HepG2 (cell line): ENCODE data around the gene TEX22. TPM values are rescaled to one million over a fixed set of nuclear protein-coding genes. Genes with fewer than 3 reads are reported as not detected.

ENCODE experiments used
- ISX ChIP-seq: sonication (generic); formaldehyde crosslinking; conservative IDR thresholded peaks from 2 replicates; pipeline ENCODE4 v1.5.0; 2020; ENCODE audit warnings: missing genetic modification reagents
- KMT2A ChIP-seq: sonication (generic); formaldehyde crosslinking; IDR thresholded peaks from 2 replicates; pipeline ENCODE4 v1.4.0; 2020; ENCODE audit warnings: missing genetic modification reagents
- MAFG ChIP-seq: sonication (generic); formaldehyde crosslinking; IDR thresholded peaks from 2 replicates; pipeline ENCODE4 v1.5.1; 2020; ENCODE audit warnings: mild to moderate bottlenecking, missing genetic modification reagents
- MAFK ChIP-seq, 2 experiments: IDR thresholded peaks in 1 of 2; conservative IDR thresholded peaks in 1 of 2; 2 replicates each; pipeline ENCODE4 v1.6.1; 2011; ENCODE audit warnings: improper control_type of control experiment in 2 of 2, low read length in 2 of 2
- MED1 ChIP-seq: sonication (generic); formaldehyde crosslinking; IDR thresholded peaks from 2 replicates; pipeline ENCODE4 v1.4.0; 2020; ENCODE audit warnings: missing genetic modification reagents
- POGZ ChIP-seq: sonication (generic); formaldehyde crosslinking; IDR thresholded peaks from 2 replicates; pipeline ENCODE4 v1.4.0; 2020; ENCODE audit warnings: mild to moderate bottlenecking, missing genetic modification reagents
- RFX5 ChIP-seq: IDR thresholded peaks from 2 replicates; pipeline ENCODE4 v1.6.1; 2011; ENCODE audit warnings: low read depth, low read length, improper control_type of control experiment
- TRIM22 ChIP-seq: fragments of 450-650 bp; IDR thresholded peaks from 2 replicates; pipeline ENCODE4 v1.6.1; 2017
- U2AF1 ChIP-seq: fragments of 200-400 bp; formaldehyde crosslinking; optimal IDR thresholded peaks from 2 replicates; pipeline ENCODE3; 2017; ENCODE audit warnings: mild to moderate bottlenecking, low read depth, low read length
- YEATS2 ChIP-seq: sonication (generic); formaldehyde crosslinking; IDR thresholded peaks from 2 replicates; pipeline ENCODE4 v1.4.0; 2020; ENCODE audit warnings: missing genetic modification reagents, borderline replicate concordance
- ZBTB38 ChIP-seq: sonication (generic); formaldehyde crosslinking; IDR thresholded peaks from 2 replicates; pipeline ENCODE4 v1.5.1; 2020; ENCODE audit warnings: mild to moderate bottlenecking, missing genetic modification reagents
- ZIK1 ChIP-seq: sonication (generic); formaldehyde crosslinking; IDR thresholded peaks from 2 replicates; pipeline ENCODE4 v1.5.0; 2020; ENCODE audit warnings: mild to moderate bottlenecking, low read depth, missing genetic modification reagents, borderline replicate concordance
- ZNF138 ChIP-seq: sonication (generic); formaldehyde crosslinking; IDR thresholded peaks from 2 replicates; pipeline ENCODE4 v1.5.0; 2020; ENCODE audit warnings: mild to moderate bottlenecking, low read depth, missing genetic modification reagents
- ZNF24 ChIP-seq: fragments of 450-650 bp; IDR thresholded peaks from 2 replicates; pipeline ENCODE4 v1.6.1; 2017; ENCODE audit warnings: antibody characterized with exemption, mild to moderate bottlenecking
- ZNF253 ChIP-seq: sonication (generic); formaldehyde crosslinking; IDR thresholded peaks from 2 replicates; pipeline ENCODE4 v1.8.0; 2022; ENCODE audit warnings: mild to moderate bottlenecking, missing genetic modification reagents, borderline replicate concordance
- ZNF280B ChIP-seq: sonication (generic); formaldehyde crosslinking; IDR thresholded peaks from 2 replicates; pipeline ENCODE4 v1.5.0; 2020; ENCODE audit warnings: missing genetic modification reagents, mild to moderate bottlenecking, borderline replicate concordance
- ZNF616 ChIP-seq: sonication (generic); formaldehyde crosslinking; IDR thresholded peaks from 2 replicates; pipeline ENCODE4 v1.5.0; 2020; ENCODE audit warnings: low read depth, mild to moderate bottlenecking, missing genetic modification reagents
- ZNF850 ChIP-seq: sonication (generic); formaldehyde crosslinking; conservative IDR thresholded peaks from 2 replicates; pipeline ENCODE4 v1.9.0; 2021; ENCODE audit warnings: mild to moderate bottlenecking, missing genetic modification reagents
- polyA plus RNA-seq, 8 experiments: library from polyadenylated mRNA; depleted of rRNA in 3 of 8; stranded (reverse) in 7 of 8; unstranded in 1 of 8; fragments of >200 nt; fragmentation: Illumina TruSeq in 4 of 8; extraction: Trizol in 4 of 8; gene quantifications; 2 replicates each; pipeline versions ENCODE4 v1.2.1 to v1.2.3, GENCODE V29; 2011 to 2016; ENCODE audit warnings: low read depth in 4 of 8, missing spikeins in 1 of 8, mixed read lengths in 1 of 8; ENCODE audit not compliant: insufficient read depth in 1 of 8
- total RNA-seq, 5 experiments: library from RNA; depleted of rRNA; stranded (reverse); fragments of >200 nt; fragmentation: Illumina TruSeq; extraction: Trizol; gene quantifications; 2 replicates each; pipeline ENCODE4 v1.2.3, GENCODE V29; 2016; ENCODE audit warnings: low read depth in 1 of 5
- TF ChIP-seq, protein P1 (sequence below): sonication (generic); formaldehyde crosslinking; IDR thresholded peaks from 2 replicates; pipeline ENCODE4; 2020; ENCODE audit warnings: missing genetic modification reagents, mild to moderate bottlenecking, borderline replicate concordance
- TF ChIP-seq, protein P2 (sequence below): sonication (generic); formaldehyde crosslinking; conservative IDR thresholded peaks from 2 replicates; pipeline ENCODE4 v1.4.0; 2020; ENCODE audit warnings: missing genetic modification reagents
- TF ChIP-seq, protein P3 (sequence below): sonication (generic); formaldehyde crosslinking; IDR thresholded peaks from 2 replicates; pipeline ENCODE4 v1.5.1; 2020; ENCODE audit warnings: missing genetic modification reagents, mild to moderate bottlenecking, borderline replicate concordance

TEX22 gene
- total and polyA plus RNA-seq, 2 of the 13 experiments (the other 11 are each of a cell fraction or from before 2014, with no cell fraction given): 0.07 to 0.27 TPM

DNA sequence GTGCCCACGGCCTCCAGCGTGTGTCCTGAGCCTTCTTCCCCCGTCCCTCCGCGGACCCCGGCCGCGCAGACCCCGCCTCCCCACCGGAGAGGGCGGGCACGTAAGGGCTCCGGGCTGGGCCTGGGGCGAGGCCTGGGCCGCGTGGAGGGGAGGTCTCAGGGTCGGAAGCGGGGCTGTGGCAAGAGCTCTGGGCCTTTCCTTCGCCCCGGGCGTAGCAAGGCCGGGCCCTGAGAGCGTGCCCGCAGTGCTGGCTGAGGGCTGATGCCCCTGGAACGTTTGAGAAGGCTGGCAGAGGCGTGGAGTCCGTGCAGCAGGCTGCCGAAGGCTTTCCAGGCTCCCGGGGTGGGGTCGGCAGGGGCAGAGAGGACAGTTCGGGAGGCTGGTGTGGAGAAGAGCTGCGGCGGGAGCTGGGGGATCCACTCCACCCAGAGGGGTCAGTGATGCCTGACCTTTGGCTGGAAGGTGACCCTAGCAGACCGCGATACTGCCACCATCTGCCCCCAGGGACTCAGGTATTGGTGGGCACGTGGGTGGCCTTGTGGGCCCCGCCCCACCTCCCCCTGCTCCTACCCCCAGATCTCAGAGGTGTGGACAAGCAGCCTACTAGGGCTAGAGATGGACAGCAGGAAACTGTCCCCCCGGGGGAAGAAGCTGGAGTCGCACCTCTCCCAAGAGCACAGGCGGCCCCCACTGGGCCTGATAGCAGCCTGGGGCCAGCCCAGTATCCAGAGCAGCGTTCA is 558 bp downstream of the TEX22 start (continued):
- TF ChIP-seq MAFK (conservative IDR thresholded peaks at IDR 0.05 in 1 of 2, IDR thresholded peaks at IDR 0.05 in 1 of 2; ENCODE audit: low read length in 2 of 2) (no peak), MAFG (0 out of 2 replicates have a peak, but pooled peaks have one; percentile 33), ISX (CRISPR knock-in tag) (no peak), KMT2A (CRISPR knock-in tag) (peak; percentile 5; the same call in 1 of the 2 replicates), U2AF1 (no peak), ZNF24 (no peak), ZNF280B (CRISPR knock-in tag) (no peak), POGZ (CRISPR knock-in tag) (0 out of 2 replicates have a peak, but pooled peaks have one; percentile 46), YEATS2 (CRISPR knock-in tag) (peak; percentile 80), RFX5 (no peak), ZNF616 (CRISPR knock-in tag) (peak; percentile 77), ZIK1 (CRISPR knock-in tag) (peak; percentile 37; the same call in 1 of the 2 replicates), ZNF850 (CRISPR knock-in tag) (0 out of 2 replicates have a peak, but pooled peaks have one; percentile 63), MED1 (CRISPR knock-in tag) (peak; percentile 39; the same call in 1 of the 2 replicates), ZNF253 (CRISPR knock-in tag) (no peak), ZNF138 (CRISPR knock-in tag) (peak; percentile 48; the same call in 1 of the 2 replicates), TRIM22 (no peak), ZBTB38 (CRISPR knock-in tag) (0 out of 2 replicates have a peak, but pooled peaks have one; percentile 5)
- TF ChIP-seq, protein P1, sequence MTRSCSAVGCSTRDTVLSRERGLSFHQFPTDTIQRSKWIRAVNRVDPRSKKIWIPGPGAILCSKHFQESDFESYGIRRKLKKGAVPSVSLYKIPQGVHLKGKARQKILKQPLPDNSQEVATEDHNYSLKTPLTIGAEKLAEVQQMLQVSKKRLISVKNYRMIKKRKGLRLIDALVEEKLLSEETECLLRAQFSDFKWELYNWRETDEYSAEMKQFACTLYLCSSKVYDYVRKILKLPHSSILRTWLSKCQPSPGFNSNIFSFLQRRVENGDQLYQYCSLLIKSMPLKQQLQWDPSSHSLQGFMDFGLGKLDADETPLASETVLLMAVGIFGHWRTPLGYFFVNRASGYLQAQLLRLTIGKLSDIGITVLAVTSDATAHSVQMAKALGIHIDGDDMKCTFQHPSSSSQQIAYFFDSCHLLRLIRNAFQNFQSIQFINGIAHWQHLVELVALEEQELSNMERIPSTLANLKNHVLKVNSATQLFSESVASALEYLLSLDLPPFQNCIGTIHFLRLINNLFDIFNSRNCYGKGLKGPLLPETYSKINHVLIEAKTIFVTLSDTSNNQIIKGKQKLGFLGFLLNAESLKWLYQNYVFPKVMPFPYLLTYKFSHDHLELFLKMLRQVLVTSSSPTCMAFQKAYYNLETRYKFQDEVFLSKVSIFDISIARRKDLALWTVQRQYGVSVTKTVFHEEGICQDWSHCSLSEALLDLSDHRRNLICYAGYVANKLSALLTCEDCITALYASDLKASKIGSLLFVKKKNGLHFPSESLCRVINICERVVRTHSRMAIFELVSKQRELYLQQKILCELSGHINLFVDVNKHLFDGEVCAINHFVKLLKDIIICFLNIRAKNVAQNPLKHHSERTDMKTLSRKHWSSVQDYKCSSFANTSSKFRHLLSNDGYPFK (CRISPR knock-in tag): peak; percentile 51; the same call in 1 of the 2 replicates
- TF ChIP-seq, protein P2, sequence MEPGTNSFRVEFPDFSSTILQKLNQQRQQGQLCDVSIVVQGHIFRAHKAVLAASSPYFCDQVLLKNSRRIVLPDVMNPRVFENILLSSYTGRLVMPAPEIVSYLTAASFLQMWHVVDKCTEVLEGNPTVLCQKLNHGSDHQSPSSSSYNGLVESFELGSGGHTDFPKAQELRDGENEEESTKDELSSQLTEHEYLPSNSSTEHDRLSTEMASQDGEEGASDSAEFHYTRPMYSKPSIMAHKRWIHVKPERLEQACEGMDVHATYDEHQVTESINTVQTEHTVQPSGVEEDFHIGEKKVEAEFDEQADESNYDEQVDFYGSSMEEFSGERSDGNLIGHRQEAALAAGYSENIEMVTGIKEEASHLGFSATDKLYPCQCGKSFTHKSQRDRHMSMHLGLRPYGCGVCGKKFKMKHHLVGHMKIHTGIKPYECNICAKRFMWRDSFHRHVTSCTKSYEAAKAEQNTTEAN: 0 out of 2 replicates have a peak, but pooled peaks have one; percentile 14
- TF ChIP-seq, protein P3, sequence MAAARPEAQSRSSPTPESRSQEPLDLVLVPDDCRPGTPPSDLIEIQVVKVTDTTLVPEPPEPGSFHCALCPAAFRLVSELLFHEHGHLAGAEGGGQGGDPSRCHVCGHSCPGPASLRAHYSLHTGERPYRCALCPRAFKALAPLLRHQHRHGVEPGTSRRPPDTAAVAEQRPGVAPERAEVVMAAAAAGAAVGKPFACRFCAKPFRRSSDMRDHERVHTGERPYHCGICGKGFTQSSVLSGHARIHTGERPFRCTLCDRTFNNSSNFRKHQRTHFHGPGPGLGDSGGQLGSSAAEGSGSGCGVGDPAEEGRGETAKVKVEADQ (CRISPR knock-in tag): peak; percentile 78; the same call in 1 of the 2 replicates
